NCI-H2081 treated with DMSO at 0.1 percent for 48 hours (cell line): Measurements from ENCODE around the gene CA10.
A peak's percentile ranks its signal among the peaks of the same experiment; 100 is the strongest.

Experiments
- DNase-seq: peaks from one replicate; lab custom pipeline; 2025; lab: John Stamatoyannopoulos, UW

Gene CA10

GRCh38 chr17:51860954-51861561, 297.5 kb downstream of the CA10 start:
- peak; percentile 18 for DNase-seq

- DNase-seq = no peak
These were observed 301.4 kb downstream of the CA10 start for GRCh38 chr17:51857052-51857597.

GRCh38 chr17:51855806-51856205, 302.7 kb downstream of the CA10 start:
- no peak for DNase-seq

GRCh38 chr17:51853857-51854256, 304.7 kb downstream of the CA10 start:
- DNase-seq = no peak

- DNase-seq = no peak
These were observed 305.9 kb downstream of the CA10 start for GRCh38 chr17:51852603-51853002.

GRCh38 chr17:51850201-51850600, 308.3 kb downstream of the CA10 start:
- DNase-seq = no peak

- no peak for DNase-seq
These were observed 310.1 kb downstream of the CA10 start for GRCh38 chr17:51848451-51848850.

GRCh38 chr17:51846566-51846965, 311.9 kb downstream of the CA10 start:
- DNase-seq = no peak

GRCh38 chr17:51845776-51846175, 312.7 kb downstream of the CA10 start:
- no peak for DNase-seq

- no peak for DNase-seq
These were observed 315.8 kb downstream of the CA10 start for GRCh38 chr17:51842763-51843162.

GRCh38 chr17:51841669-51842068, 316.8 kb downstream of the CA10 start:
- no peak for DNase-seq

- no peak for DNase-seq
These were observed 317.8 kb downstream of the CA10 start for GRCh38 chr17:51840688-51841087.

GRCh38 chr17:51833620-51834019, 324.9 kb downstream of the CA10 start:
- DNase-seq = no peak

- DNase-seq = no peak
These were observed 325.5 kb downstream of the CA10 start for GRCh38 chr17:51833045-51833444.

GRCh38 chr17:51830886-51831285, 327.6 kb downstream of the CA10 start:
- no peak for DNase-seq

GRCh38 chr17:51830451-51830850, 328.1 kb downstream of the CA10 start:
- DNase-seq = no peak

GRCh38 chr17:51828901-51829300, 329.6 kb downstream of the CA10 start:
- no peak for DNase-seq

- DNase-seq = no peak
These were observed 331.4 kb downstream of the CA10 start for GRCh38 chr17:51827140-51827539.

- no peak for DNase-seq
These were observed 337.7 kb downstream of the CA10 start for GRCh38 chr17:51820766-51821165.

- no peak for DNase-seq
These were observed 338.3 kb downstream of the CA10 start for GRCh38 chr17:51820252-51820651.

- no peak for DNase-seq
These were observed 338.9 kb downstream of the CA10 start for GRCh38 chr17:51819341-51820219.

GRCh38 chr17:51818777-51819176, 339.7 kb downstream of the CA10 start:
- DNase-seq = no peak

- DNase-seq = no peak
These were observed 340.6 kb downstream of the CA10 start for GRCh38 chr17:51817955-51818354.
